Esophagus mucosa (tissue), 1 donor: ENCODE measurements around the gene TNPO2. TPM values are rescaled to one million over a fixed set of nuclear protein-coding genes. Genes with fewer than 3 reads are reported as not detected.
A peak's percentile ranks its signal among the peaks of the same experiment; 100 is the strongest.

Experiments
- ATAC-seq: fragments of 200-7000 bp; cut with Tn5 transposase; one replicate; pipeline ENCODE4 v1.9.1; 2020
- total RNA-seq: library from RNA; stranded (reverse); gene quantifications from one replicate; pipeline ENCODE4 v1.2.4, GENCODE V29; 2023
- donor health status: DM: yes; HTN: yes; CAD: no.

The TNPO2 gene
- total RNA-seq, 1 donor from 2014 or later: 36.0 TPM

GRCh38 chr19:12675399-12675798 lies 48.3 kb downstream of the TNPO2 start:
- ATAC-seq: no peak

- no peak for ATAC-seq
Observed at GRCh38 chr19:12672744-12673143, 51.0 kb downstream of the TNPO2 start.

- no peak for ATAC-seq
Observed at GRCh38 chr19:12670159-12670928, 53.4 kb downstream of the TNPO2 start.

GRCh38 chr19:12669270-12670158 lies 54.2 kb downstream of the TNPO2 start:
- peak; percentile 46 for ATAC-seq

GRCh38 chr19:12668932-12669269 lies 54.8 kb downstream of the TNPO2 start:
- ATAC-seq: peak; percentile 34

GRCh38 chr19:12668346-12668745 lies 55.4 kb downstream of the TNPO2 start:
- ATAC-seq: no peak

- no peak for ATAC-seq
Observed at GRCh38 chr19:12667731-12668302, 55.9 kb downstream of the TNPO2 start.

GRCh38 chr19:12666265-12667048 lies 57.3 kb downstream of the TNPO2 start, which contains the start of the genes MAN2B1 and WDR83:
Gene MAN2B1, minus strand, starts transcription at chr19:12666742. Its CDS starts 41 bp downstream, at chr19:12666701.
Gene WDR83, plus strand, starts transcription at chr19:12666807. Its CDS starts 2,984 bp downstream, at chr19:12669791.
- ATAC-seq: peak; percentile 70

GRCh38 chr19:12665671-12666264 lies 58.0 kb downstream of the TNPO2 start:
- peak; percentile 4 for ATAC-seq

GRCh38 chr19:12665281-12665573 lies 58.5 kb downstream of the TNPO2 start:
- no peak for ATAC-seq

- ATAC-seq: no peak
Observed at GRCh38 chr19:12664406-12665280, 59.1 kb downstream of the TNPO2 start.

- no peak for ATAC-seq
Observed at GRCh38 chr19:12660980-12661379, 62.8 kb downstream of the TNPO2 start.

GRCh38 chr19:12657966-12658365 lies 65.8 kb downstream of the TNPO2 start:
- ATAC-seq: no peak

GRCh38 chr19:12656899-12657571 lies 66.7 kb downstream of the TNPO2 start:
- peak; percentile 30 for ATAC-seq

- ATAC-seq: no peak
Observed at GRCh38 chr19:12655546-12655945, 68.2 kb downstream of the TNPO2 start.

GRCh38 chr19:12652219-12652618 lies 71.5 kb downstream of the TNPO2 start:
- no peak for ATAC-seq

GRCh38 chr19:12649941-12650340 lies 73.8 kb downstream of the TNPO2 start:
- ATAC-seq: no peak
